GM12878 (cell line): Measurements from ENCODE around the gene KIF9. TPM values are rescaled to one million over a fixed set of nuclear protein-coding genes. Genes with fewer than 3 reads are reported as not detected.
"Not testable (repeated sequence)": the region's sequence is repeated elsewhere in the genome, so short reads cannot be mapped to it uniquely, and the experiment has no call there.

Source experiments
- ATAC-seq: fragments of 200-7000 bp; cut with Tn5 transposase; 3 replicates; pipeline ENCODE4 v1.9.1; 2020; ENCODE audit warnings: mild to moderate bottlenecking, moderate library complexity
- BruUV-seq: library from RNA; stranded (reverse); fragments of 400-500 nt; replicated peaks from 2 replicates; lab custom pipeline; 2021; lab: Mats Ljungman, UMichigan
- CTCF ChIA-PET: fragments of 300-600 bp; sonication (Branson Sonifier 250); formaldehyde crosslinking; extraction: SDS; loops from one replicate; lab custom pipeline; 2021; ENCODE audit warnings: inconsistent platforms; lab: Yijun Ruan, JAX
- POLR2A ChIA-PET: fragments of 350-600 bp; formaldehyde crosslinking; extraction: SDS; loops from one replicate; lab custom pipeline; 2021; ENCODE audit warnings: inconsistent platforms; lab: Charles Lee
- RAD21 ChIA-PET: fragments of 300-600 bp; sonication (Branson Sonifier 250); formaldehyde crosslinking; loops from one replicate; lab custom pipeline; 2023; ENCODE audit warnings: antibody characterized with exemption; ENCODE audit not compliant: unreplicated experiment; lab: Charles Lee
- SMC1A ChIA-PET: fragments of 300-600 bp; sonication (Branson Sonifier 250); formaldehyde crosslinking; loops from one replicate; lab custom pipeline; 2023; ENCODE audit not compliant: unreplicated experiment, uncharacterized antibody; lab: Charles Lee
- DNase-seq: peaks from one replicate; pipeline ENCODE4 v3.0.0-alpha.2; 2011; ENCODE audit warnings: low read depth, low spot score
- FAIRE-seq: peaks from 3 replicates; lab custom pipeline; 2011; peaks lifted over from hg19 to GRCh38; lab: Jason Lieb, UNC
- H2AFZ ChIP-seq: 2 replicates; pipeline ENCODE4 v1.6.0; 2011; ENCODE audit warnings: low read depth, low read length, control low read depth; ENCODE audit not compliant: control insufficient read depth
- H3K27ac ChIP-seq: 2 replicates; pipeline ENCODE4 v1.5.1; 2011; ENCODE audit warnings: control low read depth; ENCODE audit not compliant: control insufficient read depth, insufficient read depth
- H3K27me3 ChIP-seq, 2 experiments: replicated peaks in 1 of 2; 2 replicates each; pipeline versions ENCODE4 v1.6.0 to v1.6.1; 2011; ENCODE audit warnings: low read length in 1 of 2; ENCODE audit not compliant: control insufficient read depth in 2 of 2, insufficient read depth in 2 of 2
- H3K36me3 ChIP-seq, 2 experiments: 2 replicates each; pipeline ENCODE4 v1.5.1; 2011; ENCODE audit warnings: low read length in 1 of 2; ENCODE audit not compliant: control insufficient read depth in 2 of 2, insufficient read depth in 2 of 2
- H3K4me1 ChIP-seq: 2 replicates; pipeline ENCODE4 v1.6.1; 2011; ENCODE audit warnings: mild to moderate bottlenecking, low read length, moderate library complexity, mixed read lengths; ENCODE audit not compliant: control insufficient read depth, insufficient read depth
- H3K4me2 ChIP-seq: 2 replicates; pipeline ENCODE4 v1.6.0; 2011; ENCODE audit warnings: control low read depth; ENCODE audit not compliant: control insufficient read depth, insufficient read depth
- H3K4me3 ChIP-seq: fragments of 200-600 bp; sonication (generic); 2 replicates; pipeline ENCODE4 v1.5.1; 2016
- H3K79me2 ChIP-seq: 2 replicates; pipeline ENCODE4 v1.6.0; 2011; ENCODE audit warnings: low read length; ENCODE audit not compliant: control insufficient read depth, insufficient read depth
- H3K9ac ChIP-seq: 2 replicates; pipeline ENCODE4 v1.8.0; 2011; ENCODE audit warnings: low read length, control low read depth, mixed read lengths; ENCODE audit not compliant: control insufficient read depth, insufficient read depth
- H3K9me3 ChIP-seq: replicated peaks from 3 replicates; pipeline ENCODE4 v1.5.1; 2011; ENCODE audit warnings: mild to moderate bottlenecking, low read length; ENCODE audit not compliant: control insufficient read depth, insufficient read depth
- H4K20me1 ChIP-seq: 2 replicates; pipeline ENCODE4 v1.6.0; 2011; ENCODE audit not compliant: control insufficient read depth, insufficient read depth
- CUX1 ChIP-seq: IDR thresholded peaks from 2 replicates; pipeline ENCODE4 v1.6.1; 2012; ENCODE audit warnings: improper control_type of control experiment, low read depth, low read length; ENCODE audit not compliant: insufficient replicate concordance
- SREBF2 ChIP-seq: IDR thresholded peaks from 2 replicates; pipeline ENCODE4 v1.6.1; 2012; ENCODE audit warnings: mild to moderate bottlenecking, low read length
- ZNF384 ChIP-seq: IDR thresholded peaks from 2 replicates; pipeline ENCODE4 v1.6.1; 2012; ENCODE audit warnings: low read depth, mild to moderate bottlenecking, low read length, improper control_type of control experiment, borderline replicate concordance
- ZZZ3 ChIP-seq: IDR thresholded peaks from 2 replicates; pipeline ENCODE4 v1.6.1; 2011; ENCODE audit warnings: low read depth; ENCODE audit not compliant: control insufficient read depth, insufficient read length
- WGBS: methylation state at CpG from one replicate; pipeline ENCODE4 v1.1.6; 2016; ENCODE audit warnings: low lambda C conversion rate; ENCODE audit not compliant: insufficient replicate concordance, insufficient coverage; ENCODE audit errors: missing lambda C conversion rate; 5-methylcytosine and 5-hydroxymethylcytosine counted together
- in situ Hi-C: fragments of 300-500 bp; cut with MboI; formaldehyde crosslinking; loops from 9 replicates; pipeline ENCODE4 v1.14.3; 2018; ENCODE audit warnings: mixed read lengths
- intact Hi-C: fragments of 100-400 bp; cut with micrococcal nuclease; formaldehyde crosslinking; loops from one replicate; pipeline ENCODE4 v1.14.2; 2022; ENCODE audit not compliant: unreplicated experiment
- polyA plus RNA-seq, 11 experiments: library from polyadenylated mRNA; depleted of rRNA in 4 of 11; unstranded in 6 of 11; stranded (reverse) in 5 of 11; fragments of >200 nt; fragmentation: Nextera tagmentation in 4 of 11; fragmentation: Illumina TruSeq in 1 of 11; extraction: Ambion mirVana in 4 of 11; extraction: Trizol in 1 of 11; gene quantifications; 1 replicate in 1 of 11; 2 replicates in 10 of 11; pipeline versions ENCODE4 v1.2.1 to v1.2.3, GENCODE V29; 2011 to 2016; ENCODE audit warnings: inconsistent platforms in 2 of 11, missing spikeins in 2 of 11, low read depth in 1 of 11
- total RNA-seq, 4 experiments: library from RNA; depleted of rRNA in 3 of 4; stranded (reverse); fragments of >200 nt in 3 of 4; fragmentation: Illumina TruSeq in 1 of 4; extraction: Trizol in 1 of 4; gene quantifications; 2 replicates each; pipeline versions ENCODE4 v1.2.1 to v1.2.3, GENCODE V29; 2013 to 2021
- TF ChIP-seq, protein P1 (sequence below): IDR thresholded peaks from 2 replicates; pipeline ENCODE4 v1.6.1; 2012; ENCODE audit warnings: low read depth, low read length, improper control_type of control experiment

The KIF9 gene
- total and polyA plus RNA-seq, 10 of the 15 experiments (the other 5 are each of a cell fraction or from before 2014, with no cell fraction given): 3.0 to 10.2 (median 5.9) TPM

- no peak for TF ChIP-seq CUX1
- TF ChIP-seq, protein P1, sequence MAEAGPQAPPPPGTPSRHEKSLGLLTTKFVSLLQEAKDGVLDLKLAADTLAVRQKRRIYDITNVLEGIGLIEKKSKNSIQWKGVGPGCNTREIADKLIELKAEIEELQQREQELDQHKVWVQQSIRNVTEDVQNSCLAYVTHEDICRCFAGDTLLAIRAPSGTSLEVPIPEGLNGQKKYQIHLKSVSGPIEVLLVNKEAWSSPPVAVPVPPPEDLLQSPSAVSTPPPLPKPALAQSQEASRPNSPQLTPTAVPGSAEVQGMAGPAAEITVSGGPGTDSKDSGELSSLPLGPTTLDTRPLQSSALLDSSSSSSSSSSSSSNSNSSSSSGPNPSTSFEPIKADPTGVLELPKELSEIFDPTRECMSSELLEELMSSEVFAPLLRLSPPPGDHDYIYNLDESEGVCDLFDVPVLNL: no peak
- TF ChIP-seq ZZZ3: no peak
- TF ChIP-seq ZNF384: no peak
- no peak for TF ChIP-seq SREBF2
Observed at GRCh38 chr3:47318916-47319315, 36.3 kb upstream of the KIF9 start (continued).

GRCh38 chr3:47316151-47316550 is 33.6 kb upstream of the KIF9 start:
- 100% methylated on average over 1 of the region's 1 CpG for WGBS
- peaks cover 1 to 13% of the 10 kb centered on the region in 2 experiments; a peak in 3 of 4 replicates for H3K36me3 ChIP-seq
- H4K20me1 ChIP-seq, H2AFZ ChIP-seq, H3K4me1 ChIP-seq, ATAC-seq, H3K27ac ChIP-seq, H3K27me3 ChIP-seq, H3K4me3 ChIP-seq, H3K79me2 ChIP-seq, H3K9ac ChIP-seq, H3K9me3 ChIP-seq, in situ Hi-C loops, H3K4me2 ChIP-seq, DNase-seq, intact Hi-C loops, FAIRE-seq, POLR2A ChIA-PET, BruUV-seq: not testable (repeated sequence)
- ChIA-PET SMC1A (interaction anchor here (0.6 to 1.0 kb wide), 2 partner anchors 49 to 284 kb away, joined by 3 to 4 read pairs; no protein-coding TSS in a partner anchor), RAD21 (interaction anchor here (0.6 kb wide), 1 partner anchor 24 kb away, joined by 3 read pairs; no protein-coding TSS in a partner anchor), CTCF (interaction anchor here (0.6 kb wide), 1 partner anchor 103 kb away, joined by 3 read pairs; no protein-coding TSS in a partner anchor)
